Keratinocyte (primary cell): ENCODE measurements around the gene MDH2. TPM values are rescaled to one million over a fixed set of nuclear protein-coding genes. Genes with fewer than 3 reads are reported as not detected.
"Not testable (repeated sequence)": the region's sequence is repeated elsewhere in the genome, so short reads cannot be mapped to it uniquely, and the experiment has no call there.

ENCODE experiments used
- DNase-seq: peaks from one replicate; pipeline ENCODE4 v3.0.0-alpha.2; 2011; ENCODE audit warnings: low read depth, missing footprints, low spot score
- FAIRE-seq: peaks from 2 replicates; lab custom pipeline; 2011; peaks lifted over from hg19 to GRCh38; lab: Jason Lieb, UNC
- H2AFZ ChIP-seq: 2 replicates; pipeline ENCODE4 v1.6.0; 2012; ENCODE audit warnings: low read length, control low read depth, inconsistent platforms; ENCODE audit not compliant: control insufficient read depth
- H3K27ac ChIP-seq: 2 replicates; pipeline ENCODE4 v1.5.1; 2011; ENCODE audit warnings: low read length; ENCODE audit not compliant: control insufficient read depth, insufficient read depth
- H3K27me3 ChIP-seq: 3 replicates; pipeline ENCODE4 v1.6.0; 2011; ENCODE audit warnings: low read length; ENCODE audit not compliant: control insufficient read depth, insufficient read depth; ENCODE audit errors: extremely low read depth
- H3K36me3 ChIP-seq, 2 experiments: 2 replicates in 1 of 2; 3 replicates in 1 of 2; pipeline ENCODE4 v1.5.1; 2011; ENCODE audit warnings: low read length in 2 of 2, mild to moderate bottlenecking in 1 of 2; ENCODE audit not compliant: control insufficient read depth in 2 of 2, insufficient read depth in 2 of 2; ENCODE audit errors: extremely low read depth in 1 of 2
- H3K4me1 ChIP-seq: 3 replicates; pipeline ENCODE4 v1.5.1; 2011; ENCODE audit warnings: low read length; ENCODE audit not compliant: control insufficient read depth, insufficient read depth; ENCODE audit errors: extremely low read depth
- H3K4me2 ChIP-seq: 3 replicates; pipeline ENCODE4 v1.6.0; 2011; ENCODE audit warnings: low read depth, low read length; ENCODE audit not compliant: control insufficient read depth, insufficient read depth; ENCODE audit errors: extremely low read depth
- H3K4me3 ChIP-seq, 3 experiments: fragments of 200-600 bp in 1 of 3; sonication (generic) in 1 of 3; 2 replicates in 2 of 3; 3 replicates in 1 of 3; pipeline ENCODE4 v1.5.1; 2011 to 2016; ENCODE audit warnings: low read length in 3 of 3, mild to moderate bottlenecking in 3 of 3, control low read depth in 2 of 3, inconsistent platforms in 1 of 3, low read depth in 1 of 3, mixed read lengths in 1 of 3, mixed run types in 1 of 3, moderate library complexity in 1 of 3; ENCODE audit not compliant: control insufficient read depth in 2 of 3, insufficient read depth in 2 of 3; ENCODE audit errors: extremely low read depth in 1 of 3
- H3K79me2 ChIP-seq: 2 replicates; pipeline ENCODE4 v1.6.0; 2012; ENCODE audit warnings: low read length; ENCODE audit not compliant: control insufficient read depth, insufficient read depth
- H3K9ac ChIP-seq: 3 replicates; pipeline ENCODE4 v1.6.0; 2011; ENCODE audit warnings: low read length; ENCODE audit not compliant: control insufficient read depth, insufficient read depth; ENCODE audit errors: extremely low read depth
- H3K9me1 ChIP-seq: 3 replicates; pipeline ENCODE4 v1.6.0; 2011; ENCODE audit warnings: low read length; ENCODE audit not compliant: control insufficient read depth, insufficient read depth; ENCODE audit errors: extremely low read depth
- H3K9me3 ChIP-seq: 2 replicates; pipeline ENCODE4 v1.5.1; 2012; ENCODE audit warnings: low read depth, low read length; ENCODE audit not compliant: control insufficient read depth
- H4K20me1 ChIP-seq: 3 replicates; pipeline ENCODE4 v1.6.0; 2011; ENCODE audit warnings: low read length; ENCODE audit not compliant: control insufficient read depth, insufficient read depth; ENCODE audit errors: extremely low read depth
- EZH2 ChIP-seq: IDR thresholded peaks from one replicate; pipeline ENCODE4 v1.6.1; 2012; ENCODE audit warnings: inconsistent platforms, mild to moderate bottlenecking, low read length, moderate library complexity
- dilution Hi-C: fragments of 300-500 bp; cut with MboI; formaldehyde crosslinking; loops from one replicate; pipeline ENCODE4 v1.7.0; 2020; ENCODE audit warnings: low sequenced_read_pairs; ENCODE audit not compliant: extremely low pct_ligation_motif_present
- polyA plus RNA-seq, 5 experiments: library from polyadenylated mRNA; depleted of rRNA in 3 of 5; stranded (reverse) in 3 of 5; stranded (forward) in 1 of 5; unstranded in 1 of 5; fragments of >200 nt; gene quantifications; 1 replicate in 1 of 5; 2 replicates in 3 of 5; 3 replicates in 1 of 5; pipeline versions ENCODE4 v1.2.1 to v1.2.3, GENCODE V29; 2011 to 2012; ENCODE audit warnings: missing spikeins in 2 of 5, low read depth in 1 of 5, low replicate concordance in 1 of 5
- TF ChIP-seq, protein P1 (sequence below), 3 experiments: IDR thresholded peaks in 1 of 3; conservative IDR thresholded peaks in 1 of 3; optimal IDR thresholded peaks in 1 of 3; 2 replicates in 2 of 3; 3 replicates in 1 of 3; pipeline versions ENCODE3 to v1.5.1; 2011; ENCODE audit warnings: low read length in 3 of 3, mild to moderate bottlenecking in 3 of 3, moderate library complexity in 2 of 3, control low read depth in 1 of 3, inconsistent platforms in 1 of 3; ENCODE audit not compliant: insufficient read depth in 2 of 3; ENCODE audit errors: extremely low read depth in 1 of 3

The MDH2 gene
- polyA plus RNA-seq, 1 donor (not counting 4 experiments of a cell fraction or from before 2014, with no cell fraction given), result 156 TPM

DNA sequence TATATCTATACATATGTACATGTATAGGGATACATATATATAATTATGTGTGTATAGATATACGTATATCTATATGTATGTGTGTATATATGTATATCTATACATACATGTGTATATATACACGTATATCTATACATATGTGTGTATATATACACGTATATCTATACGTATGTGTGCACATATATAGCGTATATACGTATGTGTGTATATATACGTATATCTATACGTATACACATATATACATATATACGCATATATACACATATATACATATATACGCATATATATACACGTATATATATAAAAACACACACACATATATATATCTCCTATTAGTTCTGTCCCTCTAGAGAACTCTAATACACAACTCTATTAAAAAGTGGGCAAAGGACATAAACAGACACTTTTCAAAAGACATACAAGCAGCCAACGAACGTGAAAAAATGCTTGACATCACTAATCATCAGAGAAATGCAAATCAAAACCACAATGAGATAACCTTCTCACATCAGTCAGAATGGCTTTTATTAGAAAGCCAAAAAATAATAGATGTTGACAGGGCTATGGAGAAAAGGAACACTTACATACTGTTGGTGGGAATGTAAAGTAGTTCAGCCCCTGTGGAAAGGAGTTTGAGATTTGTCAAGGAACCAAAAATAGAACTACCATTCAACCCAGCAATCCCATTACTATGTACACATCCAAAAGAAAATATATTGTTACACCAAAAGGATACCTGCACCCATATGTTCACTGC lies 31.5 kb upstream of the MDH2 start:
- TF ChIP-seq, protein P1, sequence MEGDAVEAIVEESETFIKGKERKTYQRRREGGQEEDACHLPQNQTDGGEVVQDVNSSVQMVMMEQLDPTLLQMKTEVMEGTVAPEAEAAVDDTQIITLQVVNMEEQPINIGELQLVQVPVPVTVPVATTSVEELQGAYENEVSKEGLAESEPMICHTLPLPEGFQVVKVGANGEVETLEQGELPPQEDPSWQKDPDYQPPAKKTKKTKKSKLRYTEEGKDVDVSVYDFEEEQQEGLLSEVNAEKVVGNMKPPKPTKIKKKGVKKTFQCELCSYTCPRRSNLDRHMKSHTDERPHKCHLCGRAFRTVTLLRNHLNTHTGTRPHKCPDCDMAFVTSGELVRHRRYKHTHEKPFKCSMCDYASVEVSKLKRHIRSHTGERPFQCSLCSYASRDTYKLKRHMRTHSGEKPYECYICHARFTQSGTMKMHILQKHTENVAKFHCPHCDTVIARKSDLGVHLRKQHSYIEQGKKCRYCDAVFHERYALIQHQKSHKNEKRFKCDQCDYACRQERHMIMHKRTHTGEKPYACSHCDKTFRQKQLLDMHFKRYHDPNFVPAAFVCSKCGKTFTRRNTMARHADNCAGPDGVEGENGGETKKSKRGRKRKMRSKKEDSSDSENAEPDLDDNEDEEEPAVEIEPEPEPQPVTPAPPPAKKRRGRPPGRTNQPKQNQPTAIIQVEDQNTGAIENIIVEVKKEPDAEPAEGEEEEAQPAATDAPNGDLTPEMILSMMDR (optimal IDR thresholded peaks at IDR 0.05 in 1 of 3, IDR thresholded peaks at IDR 0.05 in 1 of 3, conservative IDR thresholded peaks at IDR 0.05 in 1 of 3; ENCODE audit: extremely low read depth in 1 of 3, insufficient read depth in 2 of 3, low read length in 3 of 3), result no peak
- TF ChIP-seq EZH2, result no peak
- Histone ChIP-seq H3K4me2 (no peak overlapping the region), H3K4me1 (no peaks in the 10 kb centered on the region), H4K20me1 (no peaks in the 10 kb centered on the region), H3K79me2 (no peaks in the 10 kb centered on the region), H3K9ac (no peak overlapping the region), H3K9me3 (no peaks in the 10 kb centered on the region), H3K4me3 (no peak overlapping the region), H3K9me1 (no peaks in the 10 kb centered on the region), H3K36me3 (peaks cover 8 to 22% of the 10 kb centered on the region in 2 experiments), H2AFZ (no peak overlapping the region), H3K27me3 (no peaks in the 10 kb centered on the region), H3K27ac (no peak overlapping the region)
- dilution Hi-C loops, result no loop called here
- FAIRE-seq (no peak), DNase-seq (no peak)

DNA sequence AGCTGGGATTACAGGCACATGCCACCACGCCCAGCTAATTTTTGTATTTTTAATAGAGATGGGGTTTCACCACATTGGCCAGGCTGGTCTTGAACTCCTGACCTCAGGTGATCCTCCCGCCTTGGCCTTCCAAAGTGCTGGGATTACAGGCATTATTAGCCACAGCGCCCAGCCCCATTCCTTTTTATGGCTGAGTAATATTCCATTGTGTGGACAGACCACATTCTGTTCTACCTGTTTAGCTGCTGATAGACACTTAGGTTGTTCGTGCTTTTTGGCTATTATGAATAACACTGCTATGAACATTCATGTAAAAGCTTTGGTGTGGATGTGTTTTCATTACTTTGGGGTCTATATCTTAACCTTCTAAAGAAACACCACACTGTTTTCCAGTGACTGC lies 29.4 kb upstream of the MDH2 start:
- H3K27ac ChIP-seq, dilution Hi-C loops: not testable (repeated sequence)

More for the DNA sequence above, 29.4 kb upstream of the MDH2 start:
- FAIRE-seq, H4K20me1 ChIP-seq, H2AFZ ChIP-seq, H3K9ac ChIP-seq, H3K4me2 ChIP-seq, H3K9me1 ChIP-seq, H3K9me3 ChIP-seq, H3K4me3 ChIP-seq, H3K27me3 ChIP-seq, H3K79me2 ChIP-seq, H3K4me1 ChIP-seq, DNase-seq: not testable (repeated sequence)
- peaks cover 13 to 26% of the 10 kb centered on the region in 2 experiments for H3K36me3 ChIP-seq
